ENCODE results near the gene CCIN. TPM values are rescaled to one million over a fixed set of nuclear protein-coding genes. Genes with fewer than 3 reads are reported as not detected.

Gene CCIN
- total and polyA plus RNA-seq, 9 of the 15 experiments (the other 6 are each of a cell fraction or from before 2014, with no cell fraction given), result not detected

GRCh38 chr9:36121971-36122370, 47.2 kb upstream of the CCIN start:
- no peaks in the 10 kb centered on the region for H3K79me2 ChIP-seq (ENCODE audit: control insufficient read depth, insufficient read depth, low read length)
- no peak for FAIRE-seq
- no peak overlapping the region for H3K9ac ChIP-seq (ENCODE audit: insufficient read depth in 1 of 2, low read depth in 2 of 2, low read length in 2 of 2)
- no peaks in the 10 kb centered on the region for H4K20me1 ChIP-seq (replicated peaks; ENCODE audit: control insufficient read depth, insufficient read depth, low read length)
- no peak for ATAC-seq
- ChIA-PET CTCF (ENCODE audit: low intra/inter-chr PET ratio) (no interaction called here), POLR2A (no interaction called here)
- intact Hi-C loops (cut with micrococcal nuclease) (no loop called here), in situ Hi-C loops (cut with MboI) (no loop called here)
- H3K27me3 ChIP-seq (ENCODE audit: control insufficient read depth in 2 of 2, insufficient read depth in 2 of 2, low read length in 2 of 2), result peaks cover 0 to 8% of the 10 kb centered on the region in 2 experiments; a peak in 3 of 5 replicates
- H3K27ac ChIP-seq (ENCODE audit: extremely low read depth, low read depth, low read length), result no peak overlapping the region
- H3K36me3 ChIP-seq (ENCODE audit: control insufficient read depth, insufficient read depth, low read length), result no peaks in the 10 kb centered on the region
- no peaks in the 10 kb centered on the region for H3K9me1 ChIP-seq (ENCODE audit: control insufficient read depth, insufficient read depth, low read length)
- H3K9me3 ChIP-seq (replicated peaks; ENCODE audit: control insufficient read depth, insufficient read depth, low read depth, low read length), result no peaks in the 10 kb centered on the region
- TF ChIP-seq NFE2L1 (tag; IDR thresholded peaks at IDR 0.05; ENCODE audit: borderline replicate concordance, low read depth), result no peak
- 10% methylated on average over 7 of the region's 7 CpGs for WGBS (ENCODE audit: insufficient coverage, low coverage, missing lambda C conversion rate)
- H2AFZ ChIP-seq (ENCODE audit: low read depth, low read length), result no peak overlapping the region
- H3K4me1 ChIP-seq (replicated peaks in 1 of 2; ENCODE audit: control insufficient read depth in 2 of 2, insufficient read depth in 2 of 2, low read length in 2 of 2), result no peaks in the 10 kb centered on the region; a peak in 2 of 5 replicates
- H3K4me2 ChIP-seq (ENCODE audit: insufficient read depth, low read length), result no peak overlapping the region
- BruUV-seq (replicated peaks), result no TSS peak
- no peak for DNase-seq (ENCODE audit: extremely low read depth in 1 of 4, low spot score in 3 of 4)
- H3K4me3 ChIP-seq, result no peak overlapping the region

DNA sequence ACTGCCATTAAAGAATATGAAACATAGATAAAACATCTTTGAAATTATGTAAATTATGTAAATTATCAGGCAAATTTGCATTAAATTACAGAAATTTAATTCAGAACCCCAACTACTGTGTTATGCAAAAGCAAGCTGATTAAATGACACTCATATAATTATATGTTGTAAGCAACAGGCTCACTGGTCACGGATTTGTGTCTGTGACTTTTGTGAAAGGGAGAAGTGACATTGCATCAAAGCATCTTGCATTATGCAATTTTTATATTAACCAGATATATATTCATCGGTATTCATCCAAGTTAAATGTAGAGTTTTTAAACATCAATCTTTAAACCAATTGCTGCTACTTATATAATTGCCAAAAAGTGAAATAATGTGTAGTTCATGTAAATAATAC, 45.7 kb upstream of the CCIN start:
- CTCF ChIA-PET (ENCODE audit: low intra/inter-chr PET ratio), result no interaction called here
- no peak overlapping the region for H3K9ac ChIP-seq (ENCODE audit: insufficient read depth in 1 of 2, low read depth in 2 of 2, low read length in 2 of 2)
- WGBS (ENCODE audit: insufficient coverage, low coverage, missing lambda C conversion rate), result 14% methylated on average over 2 of the region's 2 CpGs
- in situ Hi-C loops (cut with MboI) (no loop called here), intact Hi-C loops (cut with micrococcal nuclease) (no loop called here)
- TF ChIP-seq, protein P1, sequence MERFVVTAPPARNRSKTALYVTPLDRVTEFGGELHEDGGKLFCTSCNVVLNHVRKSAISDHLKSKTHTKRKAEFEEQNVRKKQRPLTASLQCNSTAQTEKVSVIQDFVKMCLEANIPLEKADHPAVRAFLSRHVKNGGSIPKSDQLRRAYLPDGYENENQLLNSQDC (CRISPR knock-in tag; IDR thresholded peaks at IDR 0.05), result no peak
- no peak for TF ChIP-seq ZC3H4 (CRISPR knock-in tag; IDR thresholded peaks at IDR 0.05; ENCODE audit: borderline replicate concordance)
- ATAC-seq (no peak), DNase-seq (ENCODE audit: extremely low read depth in 1 of 4, low spot score in 3 of 4) (no peak), FAIRE-seq (no peak)
- H3K4me3 ChIP-seq, result no peak overlapping the region
- H3K4me1 ChIP-seq (replicated peaks in 1 of 2; ENCODE audit: control insufficient read depth in 2 of 2, insufficient read depth in 2 of 2, low read length in 2 of 2), result no peaks in the 10 kb centered on the region; a peak in 2 of 5 replicates
- H3K4me2 ChIP-seq (ENCODE audit: insufficient read depth, low read length), result no peak overlapping the region
- H3K9me3 ChIP-seq (replicated peaks; ENCODE audit: control insufficient read depth, insufficient read depth, low read depth, low read length), result no peaks in the 10 kb centered on the region
- H3K9me1 ChIP-seq (ENCODE audit: control insufficient read depth, insufficient read depth, low read length), result no peaks in the 10 kb centered on the region
- BruUV-seq (replicated peaks), result no TSS peak
- H3K27ac ChIP-seq (ENCODE audit: extremely low read depth, low read depth, low read length), result no peak overlapping the region
- H3K36me3 ChIP-seq (ENCODE audit: control insufficient read depth, insufficient read depth, low read length), result no peaks in the 10 kb centered on the region
- no peaks in the 10 kb centered on the region for H4K20me1 ChIP-seq (replicated peaks; ENCODE audit: control insufficient read depth, insufficient read depth, low read length)
- no peak overlapping the region for H2AFZ ChIP-seq (ENCODE audit: low read depth, low read length)
- POLR2A ChIA-PET, result no interaction called here
- H3K27me3 ChIP-seq (ENCODE audit: control insufficient read depth in 2 of 2, insufficient read depth in 2 of 2, low read length in 2 of 2), result peaks cover 0 to 8% of the 10 kb centered on the region in 2 experiments; a peak in 3 of 5 replicates
- no peaks in the 10 kb centered on the region for H3K79me2 ChIP-seq (ENCODE audit: control insufficient read depth, insufficient read depth, low read length)

Measured in K562 (cell line).